HG03159 (cell line): ENCODE results near the gene CWF19L2.

Experiments used
- ATAC-seq: cut with Tn5 transposase; IDR thresholded peaks from one replicate; pipeline ENCODE4 v1.9.1; 2021; ENCODE audit warnings: mild to moderate bottlenecking, moderate library complexity; ENCODE audit not compliant: unreplicated experiment

CWF19L2 gene

GRCh38 chr11:107316426-107316825 is 141.2 kb downstream of the CWF19L2 start:
- ATAC-seq: no peak

DNA sequence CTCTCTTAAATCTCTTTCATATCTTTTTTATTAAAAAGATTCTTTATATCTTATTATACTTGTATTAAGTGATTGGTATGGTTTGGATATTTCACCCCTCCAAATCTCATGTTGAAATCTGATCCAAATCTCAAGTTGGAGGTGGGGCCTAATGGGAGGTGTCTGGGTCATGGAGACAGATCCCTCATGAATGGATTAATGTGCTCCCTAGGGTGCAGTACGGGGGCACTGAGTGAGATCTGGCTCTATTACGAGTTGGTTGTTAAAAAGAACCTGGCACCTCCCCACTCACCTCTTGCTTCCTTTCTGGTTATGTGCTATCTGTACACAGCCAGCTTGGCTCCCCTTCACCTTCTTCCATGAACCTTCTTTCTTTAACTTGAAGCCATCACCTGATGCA is 149.6 kb downstream of the CWF19L2 start:
- no peak for ATAC-seq

- ATAC-seq: no peak
Observed at GRCh38 chr11:107301878-107302277, 155.7 kb downstream of the CWF19L2 start.

- ATAC-seq: no peak
Observed at GRCh38 chr11:107293677-107294344, 163.8 kb downstream of the CWF19L2 start.

DNA sequence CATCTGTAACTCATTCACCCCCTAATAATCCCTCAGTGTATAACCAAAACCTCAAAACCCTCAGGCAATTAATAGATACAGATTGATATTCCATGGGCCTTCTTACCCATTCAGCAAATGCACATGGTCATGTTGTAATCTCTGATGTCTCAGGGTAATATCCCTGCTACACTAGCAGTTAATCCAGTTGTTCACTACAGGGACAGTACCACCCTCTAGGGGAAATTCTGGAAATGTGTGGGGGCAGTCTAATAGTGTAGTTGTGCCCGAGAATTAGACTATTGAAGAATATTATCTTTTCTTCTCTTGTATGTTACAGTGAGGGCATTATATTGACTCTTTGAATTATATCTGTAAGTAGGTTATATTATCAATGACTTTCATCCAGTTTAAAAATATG is 175.4 kb downstream of the CWF19L2 start:
- ATAC-seq: no peak
